NCI-H2081 (cell line): ENCODE data around the gene SPATA12.
"Not testable (repeated sequence)": the region's sequence is repeated elsewhere in the genome, so short reads cannot be mapped to it uniquely, and the experiment has no call there.

Experiments
- DNase-seq, 2 experiments: peaks; one replicate each; lab custom pipeline; 2025; lab: John Stamatoyannopoulos, UW

The SPATA12 gene

GRCh38 chr3:57083266-57083995 is 23.0 kb downstream of the SPATA12 start:
- DNase-seq = not testable (repeated sequence)

GRCh38 chr3:57085211-57085610 is 24.7 kb downstream of the SPATA12 start:
- no peak for DNase-seq

GRCh38 chr3:57086201-57086600 is 25.7 kb downstream of the SPATA12 start:
- no peak for DNase-seq

- no peak for DNase-seq
Measured at GRCh38 chr3:57087361-57088092, 27.1 kb downstream of the SPATA12 start.

- DNase-seq = no peak
Measured at GRCh38 chr3:57088503-57088902, 28.0 kb downstream of the SPATA12 start.

GRCh38 chr3:57089043-57089442 is 28.6 kb downstream of the SPATA12 start:
- no peak for DNase-seq

GRCh38 chr3:57091521-57092273 is 31.2 kb downstream of the SPATA12 start:
- DNase-seq = no peak

- no peak for DNase-seq
Measured at GRCh38 chr3:57093489-57093888, 33.0 kb downstream of the SPATA12 start.

- DNase-seq = no peak
Measured at GRCh38 chr3:57093971-57094535, 33.6 kb downstream of the SPATA12 start.

GRCh38 chr3:57094575-57094974 is 34.1 kb downstream of the SPATA12 start:
- no peak for DNase-seq

GRCh38 chr3:57095363-57095762 is 34.9 kb downstream of the SPATA12 start:
- no peak for DNase-seq

- DNase-seq = no peak
Measured at GRCh38 chr3:57097536-57097935, 37.1 kb downstream of the SPATA12 start.

- DNase-seq = no peak
Measured at GRCh38 chr3:57098418-57099310, 38.2 kb downstream of the SPATA12 start.

- DNase-seq = peak; percentile 55 to 65
Measured at GRCh38 chr3:57100046-57100695, 39.7 kb downstream of the SPATA12 start.

- no peak for DNase-seq
Measured at GRCh38 chr3:57105585-57105984, 45.1 kb downstream of the SPATA12 start.

- no peak for DNase-seq
Measured at GRCh38 chr3:57108684-57109083, 48.2 kb downstream of the SPATA12 start.

GRCh38 chr3:57109437-57110199 is 49.2 kb downstream of the SPATA12 start:
- no peak for DNase-seq

GRCh38 chr3:57110214-57110613 is 49.8 kb downstream of the SPATA12 start:
- no peak for DNase-seq

- peak; percentile 8 to 67 for DNase-seq
Measured at GRCh38 chr3:57110798-57111197, 50.3 kb downstream of the SPATA12 start.

GRCh38 chr3:57112206-57112605 is 51.7 kb downstream of the SPATA12 start:
- DNase-seq = no peak
